CD4-positive, alpha-beta T cell treated with Interleukin-6 at 100 ng/mL for 8 hours (primary cell): ENCODE measurements around the gene EPOP.
A peak's percentile ranks its signal among the peaks of the same experiment; 100 is the strongest.

Experiments
- DNase-seq: peaks from one replicate; pipeline ENCODE4 v3.0.0-alpha.2; 2020; ENCODE audit warnings: mixed read lengths, low spot score

EPOP gene

DNA sequence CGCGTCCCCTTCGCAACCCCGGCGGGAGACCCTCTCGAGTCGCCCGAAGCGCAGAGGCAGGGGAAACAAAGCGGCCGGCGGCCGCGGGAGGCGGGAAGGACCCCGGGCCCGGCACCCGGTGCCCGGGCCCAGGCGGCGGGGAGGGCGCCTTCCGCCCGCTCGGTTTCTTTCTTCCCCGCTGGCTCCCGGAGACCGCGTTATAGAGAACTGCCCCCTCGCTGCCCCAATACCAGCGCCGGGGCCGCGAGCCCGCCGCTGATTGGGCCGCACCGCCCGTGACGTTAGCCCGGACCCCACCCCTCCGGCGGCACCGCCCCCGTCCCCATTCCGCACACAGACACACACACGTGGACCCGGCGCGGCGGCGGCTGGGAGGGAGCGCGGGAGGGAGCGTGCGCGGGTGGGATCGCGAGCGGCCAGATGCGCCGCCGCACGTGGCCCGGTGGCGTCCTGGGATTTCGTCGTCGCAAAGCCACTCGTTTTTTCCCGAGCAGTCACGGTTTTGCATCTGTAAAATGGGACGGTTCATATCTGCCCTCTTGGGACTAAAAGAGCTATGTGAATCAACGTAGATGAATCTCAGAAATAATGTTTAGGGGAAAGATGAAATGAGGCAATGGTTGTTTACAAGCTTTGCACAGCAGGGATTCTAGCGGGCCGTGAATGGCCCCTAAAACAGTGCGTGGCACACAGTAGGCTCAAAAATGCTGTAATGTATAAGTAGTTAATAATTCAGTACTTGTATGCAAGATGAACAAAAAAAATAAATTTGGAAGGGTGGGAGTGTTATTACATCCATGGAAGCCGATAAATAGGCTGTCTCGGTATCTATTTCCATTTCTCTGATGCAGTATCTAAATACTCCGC, at the start of gene EPOP:
Gene EPOP (minus strand): TSS at position 209 of the 867 bp plus-strand sequence. CDS start 462 bp downstream, outside the sequence.
- DNase-seq, result peak; percentile 83

DNA sequence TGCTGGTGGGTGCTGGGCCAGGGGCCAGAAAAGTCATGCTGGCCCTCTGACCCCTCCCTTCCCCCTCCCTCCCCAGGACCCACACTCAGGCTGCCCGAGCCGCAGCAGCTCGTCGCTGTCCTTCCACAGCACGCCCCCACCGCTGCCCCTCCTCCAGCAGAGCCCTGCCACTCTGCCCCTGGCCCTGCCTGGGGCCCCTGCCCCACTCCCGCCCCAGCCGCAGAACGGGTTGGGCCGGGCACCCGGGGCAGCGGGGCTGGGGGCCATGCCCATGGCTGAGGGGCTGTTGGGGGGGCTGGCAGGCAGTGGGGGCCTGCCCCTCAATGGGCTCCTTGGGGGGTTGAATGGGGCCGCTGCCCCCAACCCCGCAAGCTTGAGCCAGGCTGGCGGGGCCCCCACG, 47.0 kb upstream of the EPOP start:
- DNase-seq, result no peak

DNA sequence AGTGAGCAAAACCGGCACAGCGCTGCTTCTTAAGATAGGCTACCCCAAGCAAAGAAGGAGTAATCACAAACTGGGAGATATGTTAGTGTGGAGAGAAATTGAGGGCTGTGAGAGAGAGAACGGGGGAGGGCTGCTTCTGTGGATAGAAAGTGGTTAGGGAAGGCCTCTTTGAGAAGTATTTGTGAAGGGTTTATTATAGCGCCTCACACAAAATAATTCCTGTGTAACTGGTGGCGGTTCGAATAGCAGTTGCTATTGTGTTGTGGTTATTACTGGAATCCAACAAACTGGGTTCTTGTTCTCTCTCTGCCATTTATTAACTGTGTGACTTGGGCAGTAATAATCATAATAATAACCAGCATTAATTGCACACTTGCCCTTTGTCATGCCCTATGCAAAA, 46.2 kb upstream of the EPOP start:
- DNase-seq, result no peak

GRCh38 chr17:38719943-38720641, 45.3 kb upstream of the EPOP start:
- no peak for DNase-seq

GRCh38 chr17:38719289-38719942, 44.7 kb upstream of the EPOP start:
- no peak for DNase-seq

GRCh38 chr17:38717139-38717745, 42.5 kb upstream of the EPOP start:
- no peak for DNase-seq

DNA sequence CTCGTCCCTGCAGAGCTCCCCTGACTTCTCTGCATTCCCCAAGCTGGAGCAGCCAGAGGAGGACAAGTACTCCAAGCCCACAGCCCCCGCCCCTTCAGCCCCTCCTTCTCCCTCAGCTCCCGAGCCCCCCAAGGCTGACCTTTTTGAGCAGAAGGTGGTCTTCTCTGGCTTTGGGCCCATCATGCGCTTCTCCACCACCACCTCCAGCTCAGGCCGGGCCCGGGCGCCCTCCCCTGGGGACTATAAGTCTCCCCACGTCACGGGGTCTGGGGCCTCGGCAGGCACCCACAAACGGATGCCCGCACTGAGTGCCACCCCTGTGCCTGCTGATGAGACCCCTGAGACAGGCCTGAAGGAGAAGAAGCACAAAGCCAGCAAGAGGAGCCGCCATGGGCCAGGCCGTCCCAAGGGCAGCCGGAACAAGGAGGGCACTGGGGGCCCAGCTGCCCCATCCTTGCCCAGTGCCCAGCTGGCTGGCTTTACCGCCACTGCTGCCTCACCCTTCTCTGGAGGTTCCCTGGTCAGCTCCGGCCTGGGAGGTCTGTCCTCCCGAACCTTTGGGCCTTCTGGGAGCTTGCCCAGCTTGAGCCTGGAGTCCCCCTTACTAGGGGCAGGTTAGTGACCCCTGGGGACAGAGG, 41.7 kb upstream of the EPOP start:
- DNase-seq, result no peak

DNA sequence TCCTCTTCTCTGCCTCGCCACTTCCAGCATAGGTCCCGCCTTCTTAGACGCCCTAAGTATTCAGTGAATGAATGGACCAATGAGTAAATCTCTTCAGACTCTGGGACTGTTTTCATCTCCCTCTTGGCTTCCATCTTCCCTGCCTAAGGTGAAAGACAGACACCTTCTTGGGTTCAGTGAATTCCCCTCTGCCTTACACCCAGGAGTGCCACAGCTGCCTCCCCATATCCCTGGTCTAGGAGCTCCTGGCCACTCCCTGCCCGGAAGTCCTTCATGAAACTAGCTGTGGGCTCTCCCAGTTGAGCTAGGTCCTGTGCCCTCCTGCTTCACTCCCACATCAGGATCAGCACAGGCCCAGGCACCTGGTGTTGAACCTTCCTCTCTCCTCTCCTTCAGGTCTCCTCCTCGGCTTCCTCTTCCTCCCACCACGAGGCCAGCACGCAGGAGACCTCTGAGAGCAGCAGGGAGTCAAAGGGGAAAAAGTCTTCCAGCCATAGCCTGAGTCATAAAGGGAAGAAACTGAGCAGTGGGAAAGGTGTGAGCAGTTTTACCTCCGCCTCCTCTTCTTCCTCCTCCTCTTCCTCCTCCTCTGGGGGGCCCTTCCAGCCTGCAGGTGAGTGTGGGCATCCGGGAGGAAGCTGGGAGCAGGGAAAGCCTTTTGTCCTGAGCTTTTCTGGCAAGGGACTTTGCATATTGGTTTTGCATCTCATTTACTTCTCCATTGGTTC, 40.6 kb upstream of the EPOP start:
- no peak for DNase-seq

- DNase-seq, result no peak
Measured at GRCh38 chr17:38713456-38714075, 38.8 kb upstream of the EPOP start.

- DNase-seq, result no peak
Measured at GRCh38 chr17:38712593-38712992, 37.8 kb upstream of the EPOP start.

GRCh38 chr17:38711792-38712571, 37.2 kb upstream of the EPOP start:
- DNase-seq, result no peak

DNA sequence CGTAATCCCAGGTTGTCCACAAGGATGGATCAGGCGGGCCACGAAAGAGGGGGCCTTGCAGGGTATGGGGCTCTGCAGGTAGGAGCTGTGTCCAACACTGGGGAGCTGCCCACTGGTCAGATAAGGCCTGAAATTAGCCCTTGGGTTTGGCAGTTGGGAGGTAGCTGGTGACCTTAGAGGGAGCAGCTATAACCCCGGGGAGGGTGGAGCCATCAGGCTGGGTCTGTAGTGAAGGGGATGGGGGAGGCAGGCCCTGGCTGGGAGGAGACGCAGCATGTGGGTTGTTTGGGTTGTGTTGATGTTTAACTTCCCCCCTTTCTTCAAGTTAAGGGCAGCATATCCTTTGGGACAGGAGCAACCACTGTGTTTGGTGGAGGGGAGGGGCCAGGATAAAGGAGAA, 36.2 kb upstream of the EPOP start:
- DNase-seq, result no peak

DNA sequence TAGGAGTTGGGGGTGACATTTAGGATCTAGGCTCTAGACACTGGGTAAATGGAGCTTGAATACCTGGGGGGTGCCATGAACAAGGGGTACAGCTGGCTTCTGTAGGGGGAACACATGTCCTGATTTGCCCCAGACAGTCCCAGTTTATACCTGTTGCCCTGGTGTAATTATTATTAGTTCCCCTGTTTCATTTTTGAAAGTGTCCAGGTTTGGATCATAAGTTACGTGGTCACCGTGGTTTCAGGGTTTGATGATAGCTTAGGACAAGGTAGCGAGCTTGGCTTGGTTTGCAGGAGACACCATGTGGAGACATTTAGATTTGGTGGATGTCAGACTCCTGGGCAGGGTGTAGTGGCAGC, 35.8 kb upstream of the EPOP start:
- DNase-seq, result no peak

GRCh38 chr17:38709864-38710603, 35.3 kb upstream of the EPOP start:
- DNase-seq, result no peak

- no peak for DNase-seq
Measured at GRCh38 chr17:38709104-38709820, 34.5 kb upstream of the EPOP start.

GRCh38 chr17:38707678-38708351, 33.1 kb upstream of the EPOP start:
- no peak for DNase-seq

GRCh38 chr17:38706505-38707216, 31.9 kb upstream of the EPOP start:
- DNase-seq, result no peak
